ENCODE data around the gene PRSS53. TPM values are rescaled to one million over a fixed set of nuclear protein-coding genes. Genes with fewer than 3 reads are reported as not detected.

The PRSS53 gene
- total and polyA plus RNA-seq, 10 donors = 1.6 to 6.0 (median 2.5) TPM

- Histone ChIP-seq H3K27ac (no peak overlapping the region), H3K4me3 (no peak overlapping the region), H3K27me3 (replicated peaks in 1 of 7) (no peaks in the 10 kb centered on the region), H3K9me3 (no peaks in the 10 kb centered on the region), H3K4me1 (peaks cover 0 to 7% (median 0%) of the 10 kb centered on the region in 6 donors), H3K36me3 (no peaks in the 10 kb centered on the region)
- intact Hi-C loops (cut with DNase I; ENCODE audit: low total_unique reads) = no loop called here
- DNase-seq = no peak
- TF ChIP-seq POLR2A (IDR thresholded peaks at IDR 0.05) = no peak
- TF ChIP-seq, protein P1, sequence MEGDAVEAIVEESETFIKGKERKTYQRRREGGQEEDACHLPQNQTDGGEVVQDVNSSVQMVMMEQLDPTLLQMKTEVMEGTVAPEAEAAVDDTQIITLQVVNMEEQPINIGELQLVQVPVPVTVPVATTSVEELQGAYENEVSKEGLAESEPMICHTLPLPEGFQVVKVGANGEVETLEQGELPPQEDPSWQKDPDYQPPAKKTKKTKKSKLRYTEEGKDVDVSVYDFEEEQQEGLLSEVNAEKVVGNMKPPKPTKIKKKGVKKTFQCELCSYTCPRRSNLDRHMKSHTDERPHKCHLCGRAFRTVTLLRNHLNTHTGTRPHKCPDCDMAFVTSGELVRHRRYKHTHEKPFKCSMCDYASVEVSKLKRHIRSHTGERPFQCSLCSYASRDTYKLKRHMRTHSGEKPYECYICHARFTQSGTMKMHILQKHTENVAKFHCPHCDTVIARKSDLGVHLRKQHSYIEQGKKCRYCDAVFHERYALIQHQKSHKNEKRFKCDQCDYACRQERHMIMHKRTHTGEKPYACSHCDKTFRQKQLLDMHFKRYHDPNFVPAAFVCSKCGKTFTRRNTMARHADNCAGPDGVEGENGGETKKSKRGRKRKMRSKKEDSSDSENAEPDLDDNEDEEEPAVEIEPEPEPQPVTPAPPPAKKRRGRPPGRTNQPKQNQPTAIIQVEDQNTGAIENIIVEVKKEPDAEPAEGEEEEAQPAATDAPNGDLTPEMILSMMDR (IDR thresholded peaks at IDR 0.05 in 8 of 11, conservative IDR thresholded peaks at IDR 0.05 in 3 of 11) = no peak
- TF ChIP-seq POLR2AphosphoS5 (IDR thresholded peaks at IDR 0.05) = no peak
- 86 to 93% (median 88%) methylated on average over 10 of the region's 10 CpGs for WGBS, 5 donors
Observed at GRCh38 chr16:31050280-31051030, 38.3 kb downstream of the PRSS53 start.

DNA sequence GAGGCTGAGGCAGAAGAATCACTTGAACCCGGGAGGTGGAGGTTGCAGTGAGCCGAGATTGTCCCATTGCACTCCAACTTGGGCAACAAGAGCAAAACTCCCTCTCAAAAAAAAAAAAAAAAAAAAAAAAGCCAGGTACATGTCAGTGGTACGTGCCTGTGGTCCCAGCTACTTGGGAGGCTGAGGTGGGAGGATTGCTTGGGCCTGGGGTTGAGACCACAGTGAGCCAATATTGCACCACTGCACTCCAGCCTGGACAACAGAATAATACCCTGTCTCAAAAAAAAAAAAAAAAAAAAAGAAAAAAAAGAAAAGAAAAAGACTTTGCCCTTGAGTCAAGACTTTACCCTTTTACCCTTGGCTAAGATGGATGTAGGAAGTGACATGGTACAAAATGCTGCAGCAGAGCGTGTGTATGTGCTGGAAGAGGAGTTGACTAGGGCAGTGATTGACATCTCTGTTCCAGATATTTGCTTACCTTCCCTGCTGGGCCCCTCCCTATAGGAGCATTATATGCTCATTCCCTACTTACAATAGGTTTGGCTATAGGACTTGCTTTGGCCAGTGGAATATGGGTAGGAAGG lies 44.8 kb downstream of the PRSS53 start:
- H3K4me3 ChIP-seq = no peak overlapping the region
- peaks cover 0 to 7% (median 0%) of the 10 kb centered on the region in 6 donors for H3K4me1 ChIP-seq
- H3K27me3 ChIP-seq (replicated peaks in 1 of 7) = no peaks in the 10 kb centered on the region
- H3K27ac ChIP-seq = no peak overlapping the region
- no peak for DNase-seq
- no peak for TF ChIP-seq POLR2AphosphoS5 (IDR thresholded peaks at IDR 0.05)
- TF ChIP-seq POLR2A (IDR thresholded peaks at IDR 0.05) = no peak
- TF ChIP-seq, protein P1 (IDR thresholded peaks at IDR 0.05 in 8 of 11, conservative IDR thresholded peaks at IDR 0.05 in 3 of 11) = no peak
- WGBS, 5 donors = 86 to 89% (median 88%) methylated on average over 4 of the region's 4 CpGs
- peaks cover 0 to 55% (median 38%) of the 10 kb centered on the region in 6 donors for H3K36me3 ChIP-seq
- intact Hi-C loops (cut with DNase I; ENCODE audit: low total_unique reads) = no loop called here
- no peaks in the 10 kb centered on the region for H3K9me3 ChIP-seq

GRCh38 chr16:31043352-31043751 lies 45.4 kb downstream of the PRSS53 start:
- Histone ChIP-seq H3K27ac (no peak overlapping the region), H3K4me3 (no peak overlapping the region), H3K36me3 (peaks cover 0 to 62% (median 44%) of the 10 kb centered on the region in 6 donors), H3K9me3 (no peaks in the 10 kb centered on the region), H3K4me1 (peaks cover 0 to 2% (median 0%) of the 10 kb centered on the region in 6 donors), H3K27me3 (replicated peaks in 1 of 7) (no peaks in the 10 kb centered on the region)
- WGBS, 5 donors = 89 to 100% (median 95%) methylated on average over 1 of the region's 1 CpG
- TF ChIP-seq, protein P1 (IDR thresholded peaks at IDR 0.05 in 8 of 11, conservative IDR thresholded peaks at IDR 0.05 in 3 of 11) = no peak
- TF ChIP-seq POLR2AphosphoS5 (IDR thresholded peaks at IDR 0.05) (no peak), POLR2A (IDR thresholded peaks at IDR 0.05) (no peak)
- no peak for DNase-seq
- intact Hi-C loops (cut with DNase I; ENCODE audit: low total_unique reads) = no loop called here

GRCh38 chr16:31042866-31043265 lies 45.9 kb downstream of the PRSS53 start:
- Histone ChIP-seq H3K4me3 (no peak overlapping the region), H3K27me3 (replicated peaks in 1 of 7) (no peaks in the 10 kb centered on the region), H3K36me3 (peaks cover 0 to 67% (median 49%) of the 10 kb centered on the region in 6 donors), H3K27ac (no peak overlapping the region), H3K9me3 (no peaks in the 10 kb centered on the region), H3K4me1 (no peaks in the 10 kb centered on the region)
- peak in 1 of 3 donors; percentile 54 for TF ChIP-seq POLR2AphosphoS5 (IDR thresholded peaks at IDR 0.05)
- no peak for TF ChIP-seq POLR2A (IDR thresholded peaks at IDR 0.05)
- intact Hi-C loops (cut with DNase I; ENCODE audit: low total_unique reads) = no loop called here
- WGBS, 5 donors = 90 to 97% (median 94%) methylated on average over 4 to 10 of the region's 10 CpGs
- DNase-seq = no peak
